IMR-90 (cell line): ENCODE measurements around the gene MEIS1. TPM values are rescaled to one million over a fixed set of nuclear protein-coding genes. Genes with fewer than 3 reads are reported as not detected.

Experiments used
- ATAC-seq: fragments of 200-7000 bp; cut with Tn5 transposase; 2 replicates; pipeline ENCODE4 v1.9.1; 2020; ENCODE audit warnings: low read depth, mild to moderate bottlenecking, moderate library complexity
- BruUV-seq: library from RNA; stranded (reverse); fragments of 400-500 nt; replicated peaks from 2 replicates; lab custom pipeline; 2021; lab: Mats Ljungman, UMichigan
- CTCF ChIA-PET: fragments of 300-600 bp; formaldehyde crosslinking; extraction: SDS; loops from one replicate; lab custom pipeline; 2021; ENCODE audit warnings: antibody characterized with exemption; lab: Yijun Ruan, JAX
- POLR2A ChIA-PET: fragments of 300-600 bp; sonication (Branson Sonifier 250); formaldehyde crosslinking; loops from one replicate; lab custom pipeline; 2022; ENCODE audit warnings: antibody characterized with exemption; ENCODE audit not compliant: unreplicated experiment; lab: Charles Lee
- DNase-seq: peaks from one replicate; pipeline ENCODE4 v3.0.0; 2013
- H2AFZ ChIP-seq: replicated peaks from 2 replicates; pipeline ENCODE3; 2013; ENCODE audit warnings: low read length, mild to moderate bottlenecking; ENCODE audit not compliant: poor library complexity
- H2AK5ac ChIP-seq: 2 replicates; pipeline ENCODE4 v1.6.1; 2013; ENCODE audit warnings: low read depth, low read length, inconsistent platforms
- H2AK9ac ChIP-seq: replicated peaks from 2 replicates; pipeline ENCODE3; 2013; ENCODE audit warnings: mild to moderate bottlenecking, low read depth, low read length, moderate library complexity; ENCODE audit not compliant: poor library complexity
- H2BK120ac ChIP-seq: 2 replicates; pipeline ENCODE4 v1.6.1; 2013; ENCODE audit warnings: low read depth, low read length, inconsistent platforms
- H2BK15ac ChIP-seq: 3 replicates; pipeline ENCODE4 v1.6.1; 2013; ENCODE audit warnings: low read depth, low read length, inconsistent platforms
- H2BK20ac ChIP-seq: 2 replicates; pipeline ENCODE4 v1.6.1; 2013; ENCODE audit warnings: low read depth, mild to moderate bottlenecking, inconsistent platforms, low read length, moderate library complexity
- H2BK5ac ChIP-seq: 2 replicates; pipeline ENCODE4 v1.6.1; 2013; ENCODE audit warnings: mild to moderate bottlenecking, low read depth, low read length, inconsistent platforms; ENCODE audit not compliant: poor library complexity, severe bottlenecking
- H3K14ac ChIP-seq: replicated peaks from 2 replicates; pipeline ENCODE4 v1.6.1; 2013; ENCODE audit warnings: low read depth, low read length, inconsistent platforms
- H3K18ac ChIP-seq: 2 replicates; pipeline ENCODE4 v1.6.1; 2013; ENCODE audit warnings: low read depth, low read length, control low read depth
- H3K23ac ChIP-seq: 2 replicates; pipeline ENCODE4 v1.6.1; 2013; ENCODE audit warnings: low read depth, low read length, inconsistent platforms
- H3K27ac ChIP-seq: 2 replicates; pipeline ENCODE4 v1.5.1; 2013; ENCODE audit warnings: mild to moderate bottlenecking, control low read depth, low read length; ENCODE audit not compliant: insufficient read depth
- H3K27me3 ChIP-seq: 2 replicates; pipeline ENCODE4 v1.6.1; 2013; ENCODE audit warnings: low read length; ENCODE audit not compliant: control insufficient read depth, insufficient read depth
- H3K36me3 ChIP-seq: 2 replicates; pipeline ENCODE4 v1.6.1; 2013; ENCODE audit warnings: low read length, mixed read lengths; ENCODE audit not compliant: control insufficient read depth, insufficient read depth
- H3K4ac ChIP-seq: 2 replicates; pipeline ENCODE4 v1.6.1; 2013; ENCODE audit warnings: low read depth, low read length, inconsistent platforms
- H3K4me1 ChIP-seq: 2 replicates; pipeline ENCODE4 v1.6.1; 2013; ENCODE audit warnings: low read length, mixed read lengths; ENCODE audit not compliant: control insufficient read depth, insufficient read depth
- H3K4me2 ChIP-seq: 2 replicates; pipeline ENCODE4 v1.6.1; 2013; ENCODE audit warnings: low read depth, mild to moderate bottlenecking, control low read depth, low read length, moderate library complexity
- H3K4me3 ChIP-seq: 2 replicates; pipeline ENCODE4 v1.5.1; 2013; ENCODE audit warnings: low read depth, mild to moderate bottlenecking, control low read depth, low read length, moderate library complexity; ENCODE audit not compliant: insufficient read depth
- H3K56ac ChIP-seq: 2 replicates; pipeline ENCODE4 v1.6.1; 2013; ENCODE audit warnings: low read length, inconsistent platforms; ENCODE audit not compliant: insufficient read depth; ENCODE audit errors: extremely low read depth
- H3K79me1 ChIP-seq, 2 experiments: 2 replicates each; pipeline ENCODE4 v1.6.1; 2013; ENCODE audit warnings: low read length in 2 of 2, inconsistent platforms in 1 of 2, low read depth in 1 of 2
- H3K9ac ChIP-seq: 2 replicates; pipeline ENCODE4 v1.6.1; 2013; ENCODE audit warnings: low read depth, low read length, control low read depth
- H3K9me1 ChIP-seq: 2 replicates; pipeline ENCODE4 v1.6.1; 2013; ENCODE audit warnings: low read length, inconsistent platforms; ENCODE audit not compliant: insufficient read depth
- H3K9me3 ChIP-seq: 2 replicates; pipeline ENCODE4 v1.6.1; 2013; ENCODE audit warnings: low read length; ENCODE audit not compliant: control insufficient read depth, insufficient read depth
- H4K20me1 ChIP-seq: 2 replicates; pipeline ENCODE4 v1.6.1; 2013; ENCODE audit warnings: low read length, inconsistent platforms; ENCODE audit not compliant: insufficient read depth
- H4K5ac ChIP-seq: 2 replicates; pipeline ENCODE4 v1.6.1; 2013; ENCODE audit warnings: mild to moderate bottlenecking, low read depth, low read length, control low read depth
- H4K8ac ChIP-seq, 2 experiments: 2 replicates each; pipeline ENCODE4 v1.6.1; 2013; ENCODE audit warnings: low read depth in 2 of 2, low read length in 2 of 2, control low read depth in 1 of 2, inconsistent platforms in 1 of 2
- H4K91ac ChIP-seq: 2 replicates; pipeline ENCODE4 v1.6.1; 2013; ENCODE audit warnings: low read depth, low read length, inconsistent platforms; ENCODE audit not compliant: insufficient read depth
- BHLHE40 ChIP-seq: fragments of 150-350 bp; IDR thresholded peaks from 2 replicates; pipeline ENCODE4 v1.6.1; 2016; ENCODE audit warnings: mild to moderate bottlenecking, low read depth, low read length
- CEBPB ChIP-seq: IDR thresholded peaks from 2 replicates; pipeline ENCODE4 v1.6.1; 2012; ENCODE audit warnings: low read depth, low read length, improper control_type of control experiment
- CHD1 ChIP-seq: IDR thresholded peaks from 2 replicates; pipeline ENCODE4 v1.6.1; 2012; ENCODE audit warnings: low read depth, low read length, improper control_type of control experiment
- CTCF ChIP-seq: conservative IDR thresholded peaks from 2 replicates; pipeline ENCODE4 v1.5.1; 2012; ENCODE audit warnings: mild to moderate bottlenecking, low read depth, low read length, improper control_type of control experiment
- ELK1 ChIP-seq: fragments of 150-350 bp; IDR thresholded peaks from 2 replicates; pipeline ENCODE4 v1.6.1; 2016; ENCODE audit warnings: low read depth, mild to moderate bottlenecking, low read length, moderate library complexity, borderline replicate concordance
- FOS ChIP-seq: fragments of 150-350 bp; IDR thresholded peaks from 2 replicates; pipeline ENCODE4 v1.6.1; 2016; ENCODE audit warnings: low read depth, low read length
- MAFK ChIP-seq: IDR thresholded peaks from 2 replicates; pipeline ENCODE4 v1.6.1; 2012; ENCODE audit warnings: low read depth, low read length, improper control_type of control experiment
- MAZ ChIP-seq: IDR thresholded peaks from 2 replicates; pipeline ENCODE4 v1.6.1; 2012; ENCODE audit warnings: low read depth, mild to moderate bottlenecking, low read length, improper control_type of control experiment, moderate library complexity, borderline replicate concordance
- MXI1 ChIP-seq: IDR thresholded peaks from 2 replicates; pipeline ENCODE4 v1.6.1; 2012; ENCODE audit warnings: low read depth, mild to moderate bottlenecking, low read length, moderate library complexity, borderline replicate concordance
- NFE2L2 ChIP-seq: fragments of 150-350 bp; IDR thresholded peaks from 2 replicates; pipeline ENCODE4 v1.6.1; 2016; ENCODE audit warnings: low read depth, mild to moderate bottlenecking, low read length
- POLR2A ChIP-seq: IDR thresholded peaks from 2 replicates; pipeline ENCODE4 v1.6.1; 2012; ENCODE audit warnings: mild to moderate bottlenecking, low read depth, low read length
- RCOR1 ChIP-seq: IDR thresholded peaks from 2 replicates; pipeline ENCODE4 v1.6.1; 2012; ENCODE audit warnings: mild to moderate bottlenecking, low read length, improper control_type of control experiment; ENCODE audit not compliant: insufficient replicate concordance
- RFX5 ChIP-seq: IDR thresholded peaks from 2 replicates; pipeline ENCODE4 v1.8.0; 2012; ENCODE audit warnings: low read depth, mild to moderate bottlenecking, low read length, moderate library complexity
- SMC3 ChIP-seq: fragments of 150-350 bp; IDR thresholded peaks from 2 replicates; pipeline ENCODE4 v1.6.1; 2016; ENCODE audit warnings: low read depth, mild to moderate bottlenecking, antibody characterized with exemption, low read length, moderate library complexity
- USF2 ChIP-seq: fragments of 150-350 bp; IDR thresholded peaks from 2 replicates; pipeline ENCODE4 v1.6.1; 2017; ENCODE audit warnings: mild to moderate bottlenecking, antibody characterized with exemption, low read length, low read depth
- WGBS, 2 experiments: methylation state at CpG; one replicate each; pipeline versions ENCODE4 v1.1.5 to v1.1.7; 2013; ENCODE audit warnings: missing lambda C conversion rate in 2 of 2; ENCODE audit not compliant: insufficient read length in 1 of 2; ENCODE audit errors: extremely low coverage in 2 of 2; 5-methylcytosine and 5-hydroxymethylcytosine counted together
- dilution Hi-C: fragments of 300-500 bp; cut with HindIII; formaldehyde crosslinking; loops from one replicate; pipeline ENCODE4 v1.14.3; 2018; ENCODE audit warnings: low sequenced_read_pairs; ENCODE audit not compliant: unreplicated experiment
- in situ Hi-C: fragments of 300-500 bp; cut with MboI; formaldehyde crosslinking; loops from 3 replicates; pipeline ENCODE4 v1.14.3; 2019; ENCODE audit warnings: low sequenced_read_pairs, inconsistent platforms, mixed read lengths
- intact Hi-C: fragments of 100-400 bp; cut with micrococcal nuclease; formaldehyde crosslinking; loops from 2 replicates; pipeline ENCODE4 v1.10.0; 2022
- polyA plus RNA-seq, 3 experiments: library from polyadenylated mRNA; depleted of rRNA; stranded (reverse); fragments of >200 nt; gene quantifications; 2 replicates each; pipeline ENCODE4 v1.2.3, GENCODE V29; 2012; ENCODE audit warnings: low replicate concordance in 1 of 3
- total RNA-seq: library from RNA; depleted of rRNA; stranded (reverse); fragments of >200 nt; gene quantifications from 2 replicates; pipeline ENCODE4 v1.2.3, GENCODE V29; 2012

Gene MEIS1
- total and polyA plus RNA-seq, 2 of the 4 experiments (the other 2 are of a cell fraction), result 54.4 to 157 TPM

GRCh38 chr2:66508484-66509071 lies 73.7 kb downstream of the MEIS1 start:
- Histone ChIP-seq H2AK5ac (no peak overlapping the region), H4K8ac (peak overlapping the region in 1 of 2 experiments; percentile 18; a peak in 1 of 4 replicates), H3K9me1 (peaks cover 21% of the 10 kb centered on the region), H2BK120ac (no peak overlapping the region), H3K56ac (peak overlapping the region; percentile 0; the same call in 1 of the 2 replicates), H3K27ac (peak overlapping the region; percentile 41), H3K79me1 (peaks cover 21 to 71% of the 10 kb centered on the region in 2 experiments), H4K20me1 (peaks cover 89% of the 10 kb centered on the region), H3K36me3 (peaks cover 27% of the 10 kb centered on the region), H2AK9ac (no peak overlapping the region), H3K27me3 (no peaks in the 10 kb centered on the region), H3K14ac (peak overlapping the region; percentile 42; the same call in 1 of the 2 replicates), H3K4me1 (peaks cover 36% of the 10 kb centered on the region), H2BK5ac (peak overlapping the region; percentile 28), H3K4ac (0 out of 2 replicates have a peak overlapping the region, but pooled peaks have one; percentile 11), H2BK20ac (no peak overlapping the region), H3K23ac (peak overlapping the region; percentile 79), H4K5ac (no peak overlapping the region), H3K4me2 (peak overlapping the region; percentile 44), H2BK15ac (no peak overlapping the region), H3K4me3 (no peak overlapping the region), H4K91ac (no peak overlapping the region), H2AFZ (no peak overlapping the region), H3K18ac (no peak overlapping the region), H3K9ac (0 out of 2 replicates have a peak overlapping the region, but pooled peaks have one; percentile 1), H3K9me3 (no peaks in the 10 kb centered on the region)
- DNase-seq (peak; percentile 49), ATAC-seq (no peak; the same call in 1 of the 2 replicates)
- WGBS, 2 experiments, result 30% methylated on average over 2 of the region's 17 CpGs; no CpG with 5 or more reads in 1 of the 2 experiments
- POLR2A ChIA-PET, result no interaction called here
- in situ Hi-C loops, result no loop called here
- CTCF ChIA-PET, result interaction anchor here (0.6 kb wide), 1 partner anchor 864 kb away, joined by 3 read pairs; no protein-coding TSS in a partner anchor
- intact Hi-C loops, result no loop called here
- dilution Hi-C loops, result no loop called here
- BruUV-seq, result no TSS peak
- no peak for TF ChIP-seq CHD1
- no peak for TF ChIP-seq NFE2L2
- TF ChIP-seq USF2, result no peak
- no peak for TF ChIP-seq CEBPB
- TF ChIP-seq FOS, result no peak
- TF ChIP-seq CTCF, result no peak
- no peak for TF ChIP-seq BHLHE40
- TF ChIP-seq RCOR1, result no peak
- no peak for TF ChIP-seq POLR2A
- no peak for TF ChIP-seq MAZ
- TF ChIP-seq SMC3, result no peak
- TF ChIP-seq RFX5, result no peak
- no peak for TF ChIP-seq MXI1
- TF ChIP-seq MAFK, result no peak
- no peak for TF ChIP-seq ELK1
